GM12878 (cell line): Measurements from ENCODE around the gene ZNF429. TPM values are rescaled to one million over a fixed set of nuclear protein-coding genes. Genes with fewer than 3 reads are reported as not detected.

ENCODE experiments used
- ATAC-seq: fragments of 200-7000 bp; cut with Tn5 transposase; 3 replicates; pipeline ENCODE4 v1.9.1; 2020; ENCODE audit warnings: mild to moderate bottlenecking, moderate library complexity
- BruUV-seq: library from RNA; stranded (reverse); fragments of 400-500 nt; replicated peaks from 2 replicates; lab custom pipeline; 2021; lab: Mats Ljungman, UMichigan
- CTCF ChIA-PET: fragments of 300-600 bp; sonication (Branson Sonifier 250); formaldehyde crosslinking; extraction: SDS; loops from one replicate; lab custom pipeline; 2021; ENCODE audit warnings: inconsistent platforms; lab: Yijun Ruan, JAX
- POLR2A ChIA-PET: fragments of 350-600 bp; formaldehyde crosslinking; extraction: SDS; loops from one replicate; lab custom pipeline; 2021; ENCODE audit warnings: inconsistent platforms; lab: Charles Lee
- RAD21 ChIA-PET: fragments of 300-600 bp; sonication (Branson Sonifier 250); formaldehyde crosslinking; loops from one replicate; lab custom pipeline; 2023; ENCODE audit warnings: antibody characterized with exemption; ENCODE audit not compliant: unreplicated experiment; lab: Charles Lee
- SMC1A ChIA-PET: fragments of 300-600 bp; sonication (Branson Sonifier 250); formaldehyde crosslinking; loops from one replicate; lab custom pipeline; 2023; ENCODE audit not compliant: unreplicated experiment, uncharacterized antibody; lab: Charles Lee
- DNase-seq: peaks from one replicate; pipeline ENCODE4 v3.0.0-alpha.2; 2011; ENCODE audit warnings: low read depth, low spot score
- FAIRE-seq: peaks from 3 replicates; lab custom pipeline; 2011; peaks lifted over from hg19 to GRCh38; lab: Jason Lieb, UNC
- H2AFZ ChIP-seq: 2 replicates; pipeline ENCODE4 v1.6.0; 2011; ENCODE audit warnings: low read depth, low read length, control low read depth; ENCODE audit not compliant: control insufficient read depth
- H3K27ac ChIP-seq: 2 replicates; pipeline ENCODE4 v1.5.1; 2011; ENCODE audit warnings: control low read depth; ENCODE audit not compliant: control insufficient read depth, insufficient read depth
- H3K27me3 ChIP-seq, 2 experiments: replicated peaks in 1 of 2; 2 replicates each; pipeline versions ENCODE4 v1.6.0 to v1.6.1; 2011; ENCODE audit warnings: low read length in 1 of 2; ENCODE audit not compliant: control insufficient read depth in 2 of 2, insufficient read depth in 2 of 2
- H3K36me3 ChIP-seq, 2 experiments: 2 replicates each; pipeline ENCODE4 v1.5.1; 2011; ENCODE audit warnings: low read length in 1 of 2; ENCODE audit not compliant: control insufficient read depth in 2 of 2, insufficient read depth in 2 of 2
- H3K4me1 ChIP-seq: 2 replicates; pipeline ENCODE4 v1.6.1; 2011; ENCODE audit warnings: mild to moderate bottlenecking, low read length, moderate library complexity, mixed read lengths; ENCODE audit not compliant: control insufficient read depth, insufficient read depth
- H3K4me2 ChIP-seq: 2 replicates; pipeline ENCODE4 v1.6.0; 2011; ENCODE audit warnings: control low read depth; ENCODE audit not compliant: control insufficient read depth, insufficient read depth
- H3K4me3 ChIP-seq: fragments of 200-600 bp; sonication (generic); 2 replicates; pipeline ENCODE4 v1.5.1; 2016
- H3K79me2 ChIP-seq: 2 replicates; pipeline ENCODE4 v1.6.0; 2011; ENCODE audit warnings: low read length; ENCODE audit not compliant: control insufficient read depth, insufficient read depth
- H3K9ac ChIP-seq: 2 replicates; pipeline ENCODE4 v1.8.0; 2011; ENCODE audit warnings: low read length, control low read depth, mixed read lengths; ENCODE audit not compliant: control insufficient read depth, insufficient read depth
- H3K9me3 ChIP-seq: replicated peaks from 3 replicates; pipeline ENCODE4 v1.5.1; 2011; ENCODE audit warnings: mild to moderate bottlenecking, low read length; ENCODE audit not compliant: control insufficient read depth, insufficient read depth
- H4K20me1 ChIP-seq: 2 replicates; pipeline ENCODE4 v1.6.0; 2011; ENCODE audit not compliant: control insufficient read depth, insufficient read depth
- CBX5 ChIP-seq: sonication (generic); IDR thresholded peaks from 2 replicates; pipeline ENCODE4 v1.6.1; 2016; ENCODE audit warnings: low read depth, moderate library complexity, mild to moderate bottlenecking, inconsistent platforms
- CEBPZ ChIP-seq: fragments of 150-350 bp; IDR thresholded peaks from 2 replicates; pipeline ENCODE4 v1.6.1; 2016; ENCODE audit warnings: low read depth, low read length
- FOXM1 ChIP-seq: IDR thresholded peaks from 2 replicates; pipeline ENCODE4 v1.6.1; 2012; ENCODE audit warnings: low read depth, mild to moderate bottlenecking, inconsistent platforms, low read length, moderate library complexity
- IRF5 ChIP-seq: fragments of 450-650 bp; IDR thresholded peaks from 2 replicates; pipeline ENCODE4 v1.6.1; 2017; ENCODE audit warnings: borderline replicate concordance
- MLLT1 ChIP-seq: fragments of 450-650 bp; IDR thresholded peaks from 2 replicates; pipeline ENCODE4 v1.6.1; 2016; ENCODE audit warnings: mild to moderate bottlenecking
- MYC ChIP-seq: IDR thresholded peaks from 2 replicates; pipeline ENCODE4 v1.6.1; 2011; ENCODE audit warnings: mild to moderate bottlenecking, low read length, moderate library complexity, inconsistent platforms; ENCODE audit not compliant: insufficient read depth, insufficient replicate concordance, insufficient read length, severe bottlenecking
- PBX3 ChIP-seq: IDR thresholded peaks from 2 replicates; pipeline ENCODE4 v1.6.1; 2011; ENCODE audit warnings: mild to moderate bottlenecking, low read depth, low read length, moderate library complexity; ENCODE audit not compliant: insufficient replicate concordance
- PKNOX1 ChIP-seq: fragments of 450-650 bp; IDR thresholded peaks from 2 replicates; pipeline ENCODE4 v1.6.1; 2016; ENCODE audit warnings: mild to moderate bottlenecking
- RELB ChIP-seq: fragments of 450-650 bp; IDR thresholded peaks from 2 replicates; pipeline ENCODE4 v1.6.1; 2017; ENCODE audit warnings: low read depth, mild to moderate bottlenecking, moderate library complexity
- SMARCA5 ChIP-seq: fragments of 450-650 bp; IDR thresholded peaks from 2 replicates; pipeline ENCODE4 v1.6.1; 2017; ENCODE audit warnings: mild to moderate bottlenecking
- STAT1 ChIP-seq: fragments of 450-650 bp; conservative IDR thresholded peaks from 2 replicates; pipeline ENCODE4 v1.6.1; 2014; ENCODE audit warnings: antibody characterized with exemption, mild to moderate bottlenecking
- TCF3 ChIP-seq: IDR thresholded peaks from 2 replicates; pipeline ENCODE4 v1.6.1; 2012; ENCODE audit warnings: low read depth, mild to moderate bottlenecking, low read length, borderline replicate concordance; ENCODE audit not compliant: insufficient read depth
- ZNF207 ChIP-seq: fragments of 450-650 bp; IDR thresholded peaks from 2 replicates; pipeline ENCODE4 v1.6.1; 2014; ENCODE audit warnings: antibody characterized with exemption, mild to moderate bottlenecking, borderline replicate concordance
- ZNF24 ChIP-seq: fragments of 450-650 bp; IDR thresholded peaks from 2 replicates; pipeline ENCODE4 v1.6.1; 2017; ENCODE audit warnings: antibody characterized with exemption, mild to moderate bottlenecking
- WGBS: methylation state at CpG from one replicate; pipeline ENCODE4 v1.1.6; 2016; ENCODE audit warnings: low lambda C conversion rate; ENCODE audit not compliant: insufficient replicate concordance, insufficient coverage; ENCODE audit errors: missing lambda C conversion rate; 5-methylcytosine and 5-hydroxymethylcytosine counted together
- in situ Hi-C: fragments of 300-500 bp; cut with MboI; formaldehyde crosslinking; loops from 9 replicates; pipeline ENCODE4 v1.14.3; 2018; ENCODE audit warnings: mixed read lengths
- intact Hi-C: fragments of 100-400 bp; cut with micrococcal nuclease; formaldehyde crosslinking; loops from one replicate; pipeline ENCODE4 v1.14.2; 2022; ENCODE audit not compliant: unreplicated experiment
- polyA plus RNA-seq, 11 experiments: library from polyadenylated mRNA; depleted of rRNA in 4 of 11; unstranded in 6 of 11; stranded (reverse) in 5 of 11; fragments of >200 nt; fragmentation: Nextera tagmentation in 4 of 11; fragmentation: Illumina TruSeq in 1 of 11; extraction: Ambion mirVana in 4 of 11; extraction: Trizol in 1 of 11; gene quantifications; 1 replicate in 1 of 11; 2 replicates in 10 of 11; pipeline versions ENCODE4 v1.2.1 to v1.2.3, GENCODE V29; 2011 to 2016; ENCODE audit warnings: inconsistent platforms in 2 of 11, missing spikeins in 2 of 11, low read depth in 1 of 11
- total RNA-seq, 4 experiments: library from RNA; depleted of rRNA in 3 of 4; stranded (reverse); fragments of >200 nt in 3 of 4; fragmentation: Illumina TruSeq in 1 of 4; extraction: Trizol in 1 of 4; gene quantifications; 2 replicates each; pipeline versions ENCODE4 v1.2.1 to v1.2.3, GENCODE V29; 2013 to 2021

ZNF429 gene
- total and polyA plus RNA-seq, 10 of the 15 experiments (the other 5 are each of a cell fraction or from before 2014, with no cell fraction given) = 1.4 to 4.3 (median 2.8) TPM

- WGBS = 0% methylated on average over 1 of the region's 1 CpG
- CTCF ChIA-PET = no interaction called here
- no peak for FAIRE-seq
- TF ChIP-seq FOXM1 (no peak), ZNF24 (no peak), CEBPZ (no peak), PBX3 (no peak), ZNF207 (no peak), MYC (no peak), STAT1 (no peak), IRF5 (no peak), TCF3 (no peak), RELB (no peak), PKNOX1 (no peak), CBX5 (no peak), SMARCA5 (no peak), MLLT1 (no peak)
Measured at GRCh38 chr19:21564406-21564805, 59.0 kb downstream of the ZNF429 start.

More at GRCh38 chr19:21564406-21564805, 59.0 kb downstream of the ZNF429 start:
- Histone ChIP-seq H4K20me1 (no peaks in the 10 kb centered on the region), H2AFZ (no peak overlapping the region), H3K9ac (no peak overlapping the region), H3K27ac (no peak overlapping the region), H3K4me2 (no peak overlapping the region), H3K27me3 (no peaks in the 10 kb centered on the region), H3K36me3 (no peaks in the 10 kb centered on the region), H3K9me3 (no peaks in the 10 kb centered on the region; the same call in 2 of the 3 replicates), H3K4me1 (no peaks in the 10 kb centered on the region), H3K4me3 (no peak overlapping the region), H3K79me2 (no peaks in the 10 kb centered on the region)
- ChIA-PET SMC1A (no interaction called here), POLR2A (interaction anchor here (0.8 kb wide), 1 partner anchor 259 kb away, joined by 3 read pairs; no protein-coding TSS in a partner anchor), RAD21 (no interaction called here)
- in situ Hi-C loops (no loop called here), intact Hi-C loops (no loop called here)
- no TSS peak for BruUV-seq
- DNase-seq (no peak), ATAC-seq (no peak)
